HAP-1 (cell line): ENCODE data around the gene PODNL1.

Experiments used
- DNase-seq, 2 experiments: peaks; one replicate each; pipeline ENCODE4 v3.0.0-alpha.2; 2016 to 2020; ENCODE audit warnings: low spot score in 2 of 2
- H3K27me3 ChIP-seq: fragments of 250-450 bp; sonication (Bioruptor Pico); 2 replicates; pipeline ENCODE4 v1.5.1; 2020; ENCODE audit warnings: low read depth, mild to moderate bottlenecking, moderate library complexity
- H3K36me3 ChIP-seq: fragments of 250-450 bp; sonication (Bioruptor Pico); replicated peaks from 2 replicates; pipeline ENCODE4 v1.5.1; 2020; ENCODE audit warnings: mild to moderate bottlenecking
- H3K4me1 ChIP-seq: fragments of 250-450 bp; sonication (Bioruptor Pico); 2 replicates; pipeline ENCODE4 v1.5.1; 2020; ENCODE audit warnings: mild to moderate bottlenecking
- H3K4me3 ChIP-seq: fragments of 250-450 bp; sonication (Bioruptor Pico); 2 replicates; pipeline ENCODE4 v1.5.1; 2020; ENCODE audit warnings: mild to moderate bottlenecking, moderate library complexity
- H3K9me3 ChIP-seq: fragments of 250-450 bp; sonication (Bioruptor Pico); 2 replicates; pipeline ENCODE4 v1.5.1; 2020; ENCODE audit warnings: mild to moderate bottlenecking, moderate library complexity
- in situ Hi-C: fragments of 300-500 bp; cut with MboI; formaldehyde crosslinking; loops from 3 replicates; pipeline ENCODE4 v1.14.3; 2020; ENCODE audit warnings: low sequenced_read_pairs, inconsistent platforms, mixed read lengths

The PODNL1 gene

GRCh38 chr19:13938301-13939064 lies at the start of gene PODNL1:
Gene PODNL1, minus strand, starts transcription at chr19:13938417. Its CDS starts 236 bp downstream, at chr19:13938181.
- H3K4me3 ChIP-seq, result no peak within 1 kb of the TSS
- no peaks in the 10 kb centered on the region for H3K4me1 ChIP-seq
- H3K27me3 ChIP-seq, result no peaks in the 10 kb centered on the region
- H3K36me3 ChIP-seq, result no peaks in the 10 kb centered on the region
- H3K9me3 ChIP-seq, result no peaks in the 10 kb centered on the region
- in situ Hi-C loops, result no loop called here
- DNase-seq, result no peak

- H3K27me3 ChIP-seq, result no peaks in the 10 kb centered on the region
- in situ Hi-C loops, result no loop called here
- H3K4me3 ChIP-seq, result no peak overlapping the region
- H3K36me3 ChIP-seq, result peaks cover 7% of the 10 kb centered on the region
- no peaks in the 10 kb centered on the region for H3K4me1 ChIP-seq
- H3K9me3 ChIP-seq, result no peaks in the 10 kb centered on the region
- DNase-seq, result no peak
Measured at GRCh38 chr19:13987101-13987890, 49.1 kb upstream of the PODNL1 start.

- in situ Hi-C loops, result no loop called here
- Histone ChIP-seq H3K4me3 (no peak overlapping the region), H3K36me3 (peaks cover 8% of the 10 kb centered on the region), H3K27me3 (no peaks in the 10 kb centered on the region), H3K4me1 (no peaks in the 10 kb centered on the region), H3K9me3 (no peaks in the 10 kb centered on the region)
- no peak for DNase-seq
Measured at GRCh38 chr19:13986348-13986904, 48.2 kb upstream of the PODNL1 start.

- in situ Hi-C loops, result no loop called here
- H3K4me3 ChIP-seq, result no peak overlapping the region
- no peaks in the 10 kb centered on the region for H3K9me3 ChIP-seq
- H3K4me1 ChIP-seq, result no peaks in the 10 kb centered on the region
- H3K36me3 ChIP-seq, result peaks cover 8% of the 10 kb centered on the region
- no peaks in the 10 kb centered on the region for H3K27me3 ChIP-seq
- no peak for DNase-seq
Measured at GRCh38 chr19:13985771-13986347, 47.6 kb upstream of the PODNL1 start.

GRCh38 chr19:13984875-13985741 lies 46.9 kb upstream of the PODNL1 start:
- H3K9me3 ChIP-seq, result no peaks in the 10 kb centered on the region
- H3K36me3 ChIP-seq, result peaks cover 8% of the 10 kb centered on the region
- H3K4me1 ChIP-seq, result no peaks in the 10 kb centered on the region
- H3K4me3 ChIP-seq, result no peak overlapping the region
- DNase-seq, result no peak
- in situ Hi-C loops, result no loop called here
- H3K27me3 ChIP-seq, result no peaks in the 10 kb centered on the region

GRCh38 chr19:13984186-13984585 lies 46.0 kb upstream of the PODNL1 start:
- H3K4me1 ChIP-seq, result no peaks in the 10 kb centered on the region
- in situ Hi-C loops, result no loop called here
- DNase-seq, result no peak
- no peaks in the 10 kb centered on the region for H3K9me3 ChIP-seq
- peaks cover 8% of the 10 kb centered on the region for H3K36me3 ChIP-seq
- no peaks in the 10 kb centered on the region for H3K27me3 ChIP-seq
- no peak overlapping the region for H3K4me3 ChIP-seq

- H3K36me3 ChIP-seq, result peaks cover 5% of the 10 kb centered on the region; the same call in 1 of the 2 replicates
- no peaks in the 10 kb centered on the region for H3K27me3 ChIP-seq
- H3K4me3 ChIP-seq, result no peak overlapping the region
- DNase-seq, result no peak
- no peaks in the 10 kb centered on the region for H3K4me1 ChIP-seq
- in situ Hi-C loops, result no loop called here
- no peaks in the 10 kb centered on the region for H3K9me3 ChIP-seq
Measured at GRCh38 chr19:13983213-13983889, 45.1 kb upstream of the PODNL1 start.

- Histone ChIP-seq H3K4me1 (no peaks in the 10 kb centered on the region), H3K4me3 (no peak overlapping the region), H3K36me3 (peaks cover 5% of the 10 kb centered on the region; the same call in 1 of the 2 replicates), H3K27me3 (no peaks in the 10 kb centered on the region), H3K9me3 (no peaks in the 10 kb centered on the region)
- no peak for DNase-seq
- in situ Hi-C loops, result no loop called here
Measured at GRCh38 chr19:13982773-13983172, 44.6 kb upstream of the PODNL1 start.

GRCh38 chr19:13981988-13982501 lies 43.8 kb upstream of the PODNL1 start:
- no peak overlapping the region for H3K4me3 ChIP-seq
- H3K27me3 ChIP-seq, result no peaks in the 10 kb centered on the region
- no peaks in the 10 kb centered on the region for H3K4me1 ChIP-seq
- H3K36me3 ChIP-seq, result peaks cover 5% of the 10 kb centered on the region; the same call in 1 of the 2 replicates
- in situ Hi-C loops, result no loop called here
- no peaks in the 10 kb centered on the region for H3K9me3 ChIP-seq
- DNase-seq, result no peak

GRCh38 chr19:13981467-13981866 lies 43.2 kb upstream of the PODNL1 start:
- Histone ChIP-seq H3K9me3 (no peaks in the 10 kb centered on the region), H3K36me3 (peaks cover 5% of the 10 kb centered on the region; the same call in 1 of the 2 replicates), H3K4me1 (no peaks in the 10 kb centered on the region), H3K27me3 (no peaks in the 10 kb centered on the region), H3K4me3 (no peak overlapping the region)
- DNase-seq, result no peak
- in situ Hi-C loops, result no loop called here

GRCh38 chr19:13981021-13981420 lies 42.8 kb upstream of the PODNL1 start:
- H3K4me3 ChIP-seq, result no peak overlapping the region
- H3K9me3 ChIP-seq, result no peaks in the 10 kb centered on the region
- no peaks in the 10 kb centered on the region for H3K4me1 ChIP-seq
- H3K27me3 ChIP-seq, result no peaks in the 10 kb centered on the region
- in situ Hi-C loops, result no loop called here
- H3K36me3 ChIP-seq, result peaks cover 9% of the 10 kb centered on the region
- no peak for DNase-seq

GRCh38 chr19:13980340-13980739 lies 42.1 kb upstream of the PODNL1 start:
- Histone ChIP-seq H3K9me3 (no peaks in the 10 kb centered on the region), H3K4me3 (no peak overlapping the region), H3K27me3 (no peaks in the 10 kb centered on the region), H3K36me3 (peaks cover 14% of the 10 kb centered on the region), H3K4me1 (no peaks in the 10 kb centered on the region)
- in situ Hi-C loops, result no loop called here
- no peak for DNase-seq
